ENCODE data around the gene CACNA2D1. TPM values are rescaled to one million over a fixed set of nuclear protein-coding genes. Genes with fewer than 3 reads are reported as not detected.

Gene CACNA2D1
- total RNA-seq, 2 donors from 2014 or later: 5.4 to 32.0 TPM

- intact Hi-C loops (cut with DNase I): no loop called here
Observed at GRCh38 chr7:82273886-82274285, 169.7 kb downstream of the CACNA2D1 start.

GRCh38 chr7:82270870-82271269 is 172.7 kb downstream of the CACNA2D1 start:
- 50 to 64% methylated on average over 1 of the region's 1 CpG for WGBS, 2 donors
- Histone ChIP-seq H3K27me3 (no peaks in the 10 kb centered on the region), H3K36me3 (replicated peaks in 1 of 2; ENCODE audit: insufficient read depth in 1 of 2, low read depth in 2 of 2) (no peaks in the 10 kb centered on the region), H3K9me3 (no peaks in the 10 kb centered on the region), H3K4me3 (no peak overlapping the region), H3K27ac (no peak overlapping the region), H3K4me1 (no peaks in the 10 kb centered on the region)
- intact Hi-C loops (cut with DNase I): no loop called here
- no peak for DNase-seq
- TF ChIP-seq CTCF (IDR thresholded peaks at IDR 0.05): no peak
- TF ChIP-seq POLR2A (IDR thresholded peaks at IDR 0.05): no peak
- no peak for ATAC-seq

More at GRCh38 chr7:82273886-82274285, 169.7 kb downstream of the CACNA2D1 start:
- Histone ChIP-seq H3K4me1 (no peaks in the 10 kb centered on the region), H3K4me3 (no peak overlapping the region), H3K27ac (no peak overlapping the region), H3K36me3 (replicated peaks in 1 of 2; ENCODE audit: insufficient read depth in 1 of 2, low read depth in 2 of 2) (no peaks in the 10 kb centered on the region), H3K9me3 (no peaks in the 10 kb centered on the region), H3K27me3 (no peaks in the 10 kb centered on the region)
- TF ChIP-seq CTCF (IDR thresholded peaks at IDR 0.05) (no peak), POLR2A (IDR thresholded peaks at IDR 0.05) (no peak)
- ATAC-seq: no peak
- WGBS, 2 donors: 45 to 69% methylated on average over 3 of the region's 3 CpGs
- no peak for DNase-seq

- intact Hi-C loops (cut with DNase I): no loop called here
- ATAC-seq (no peak), DNase-seq (no peak)
- no peaks in the 10 kb centered on the region for H3K27me3 ChIP-seq
- no peaks in the 10 kb centered on the region for H3K9me3 ChIP-seq
- H3K4me3 ChIP-seq: no peak overlapping the region
- H3K4me1 ChIP-seq: no peaks in the 10 kb centered on the region
- no peak overlapping the region for H3K27ac ChIP-seq
- WGBS, 2 donors: 38 to 67% methylated on average over 1 of the region's 1 CpG
- H3K36me3 ChIP-seq (replicated peaks in 1 of 2; ENCODE audit: insufficient read depth in 1 of 2, low read depth in 2 of 2): no peaks in the 10 kb centered on the region
- TF ChIP-seq CTCF (IDR thresholded peaks at IDR 0.05) (no peak), POLR2A (IDR thresholded peaks at IDR 0.05) (no peak)
Observed at GRCh38 chr7:82268632-82269031, 174.9 kb downstream of the CACNA2D1 start.

GRCh38 chr7:82266081-82266480 is 177.5 kb downstream of the CACNA2D1 start:
- no peak overlapping the region for H3K27ac ChIP-seq
- H3K36me3 ChIP-seq (replicated peaks in 1 of 2; ENCODE audit: insufficient read depth in 1 of 2, low read depth in 2 of 2): no peaks in the 10 kb centered on the region
- H3K27me3 ChIP-seq: no peaks in the 10 kb centered on the region
- ATAC-seq (no peak), DNase-seq (no peak)
- no peak overlapping the region for H3K4me3 ChIP-seq
- no peaks in the 10 kb centered on the region for H3K4me1 ChIP-seq
- intact Hi-C loops (cut with DNase I): no loop called here
- H3K9me3 ChIP-seq: no peaks in the 10 kb centered on the region
- TF ChIP-seq CTCF (IDR thresholded peaks at IDR 0.05) (no peak), POLR2A (IDR thresholded peaks at IDR 0.05) (no peak)

- intact Hi-C loops (cut with DNase I): no loop called here
- no peak overlapping the region for H3K4me3 ChIP-seq
- DNase-seq (no peak), ATAC-seq (no peak)
- H3K27me3 ChIP-seq: no peaks in the 10 kb centered on the region
- H3K4me1 ChIP-seq: no peaks in the 10 kb centered on the region
- H3K9me3 ChIP-seq: no peaks in the 10 kb centered on the region
- no peaks in the 10 kb centered on the region for H3K36me3 ChIP-seq (replicated peaks in 1 of 2; ENCODE audit: insufficient read depth in 1 of 2, low read depth in 2 of 2)
- no peak overlapping the region for H3K27ac ChIP-seq
- TF ChIP-seq POLR2A (IDR thresholded peaks at IDR 0.05) (no peak), CTCF (IDR thresholded peaks at IDR 0.05) (no peak)
- WGBS, 2 donors: 54 to 55% methylated on average over 3 of the region's 3 CpGs
Observed at GRCh38 chr7:82264783-82265305, 178.7 kb downstream of the CACNA2D1 start.
